MCF 10A (cell line): Measurements from ENCODE around the gene MACROH2A1. TPM values are rescaled to one million over a fixed set of nuclear protein-coding genes. Genes with fewer than 3 reads are reported as not detected.

Experiments
- BruUV-seq: library from RNA; stranded (reverse); fragments of 400-500 nt; replicated peaks from 2 replicates; lab custom pipeline; 2021; lab: Mats Ljungman, UMichigan
- CTCF ChIA-PET: fragments of 300-600 bp; sonication (Branson Sonifier 250); formaldehyde crosslinking; extraction: SDS; loops from one replicate; lab custom pipeline; 2021; ENCODE audit warnings: antibody characterized with exemption, inconsistent platforms; lab: Yijun Ruan, JAX
- POLR2A ChIA-PET: fragments of 300-600, 350-650 bp; sonication (Branson Sonifier 250); formaldehyde crosslinking; extraction: SDS; loops from one replicate; lab custom pipeline; 2020; ENCODE audit warnings: antibody characterized with exemption, inconsistent platforms; lab: Yijun Ruan, JAX
- DNase-seq: peaks from one replicate; pipeline ENCODE4 v3.0.0-alpha.2; 2018; ENCODE audit not compliant: unreplicated experiment
- H3K27ac Mint-ChIP-seq: one replicate; pipeline ENCODE4 v1.8.0; 2022; ENCODE audit warnings: mild to moderate bottlenecking, low read depth, mixed read lengths; ENCODE audit not compliant: unreplicated experiment
- H3K27me3 Mint-ChIP-seq: one replicate; pipeline ENCODE4 v1.8.0; 2022; ENCODE audit warnings: mixed read lengths; ENCODE audit not compliant: insufficient read depth, unreplicated experiment
- H3K36me3 Mint-ChIP-seq: one replicate; pipeline ENCODE4 v1.8.0; 2022; ENCODE audit warnings: mild to moderate bottlenecking, moderate library complexity, mixed read lengths; ENCODE audit not compliant: insufficient read depth, unreplicated experiment
- H3K4me1 Mint-ChIP-seq: one replicate; pipeline ENCODE4 v1.8.0; 2022; ENCODE audit warnings: mixed read lengths; ENCODE audit not compliant: insufficient read depth, unreplicated experiment
- H3K4me3 Mint-ChIP-seq: one replicate; pipeline ENCODE4 v1.8.0; 2022; ENCODE audit warnings: mild to moderate bottlenecking, moderate library complexity, mixed read lengths; ENCODE audit not compliant: unreplicated experiment
- H3K9me3 Mint-ChIP-seq: one replicate; pipeline ENCODE4 v1.8.0; 2022; ENCODE audit warnings: mixed read lengths; ENCODE audit not compliant: unreplicated experiment
- CTCF ChIP-seq: fragments of 200-600 bp; IDR thresholded peaks from one replicate; pipeline ENCODE4 v1.8.0; 2022; ENCODE audit warnings: antibody characterized with exemption, mild to moderate bottlenecking; ENCODE audit not compliant: unreplicated experiment
- intact Hi-C: fragments of 100-400 bp; cut with micrococcal nuclease; formaldehyde crosslinking; loops from 2 replicates; pipeline ENCODE4 v1.14.1; 2022
- total RNA-seq: library from RNA; stranded (reverse); gene quantifications from 2 replicates; pipeline ENCODE4 v1.2.3, GENCODE V29; 2022

The MACROH2A1 gene
- total RNA-seq, 1 experiment from 2014 or later = 306 TPM

GRCh38 chr5:135327429-135328127, 71.5 kb downstream of the MACROH2A1 start:
- ChIA-PET POLR2A (no interaction called here), CTCF (interaction anchor here (1.1 to 2.3 kb wide), 2 partner anchors 10 to 411 kb away, joined by 4 to 7 read pairs; no protein-coding TSS in a partner anchor)
- BruUV-seq = no TSS peak
- intact Hi-C loops = no loop called here
- Mint-ChIP-seq H3K9me3 (no peaks in the 10 kb centered on the region), H3K36me3 (peaks cover 4% of the 10 kb centered on the region), H3K4me3 (no peak overlapping the region), H3K27me3 (no peaks in the 10 kb centered on the region), H3K4me1 (no peaks in the 10 kb centered on the region), H3K27ac (no peak overlapping the region)
- DNase-seq = no peak
- no peak for TF ChIP-seq CTCF

DNA sequence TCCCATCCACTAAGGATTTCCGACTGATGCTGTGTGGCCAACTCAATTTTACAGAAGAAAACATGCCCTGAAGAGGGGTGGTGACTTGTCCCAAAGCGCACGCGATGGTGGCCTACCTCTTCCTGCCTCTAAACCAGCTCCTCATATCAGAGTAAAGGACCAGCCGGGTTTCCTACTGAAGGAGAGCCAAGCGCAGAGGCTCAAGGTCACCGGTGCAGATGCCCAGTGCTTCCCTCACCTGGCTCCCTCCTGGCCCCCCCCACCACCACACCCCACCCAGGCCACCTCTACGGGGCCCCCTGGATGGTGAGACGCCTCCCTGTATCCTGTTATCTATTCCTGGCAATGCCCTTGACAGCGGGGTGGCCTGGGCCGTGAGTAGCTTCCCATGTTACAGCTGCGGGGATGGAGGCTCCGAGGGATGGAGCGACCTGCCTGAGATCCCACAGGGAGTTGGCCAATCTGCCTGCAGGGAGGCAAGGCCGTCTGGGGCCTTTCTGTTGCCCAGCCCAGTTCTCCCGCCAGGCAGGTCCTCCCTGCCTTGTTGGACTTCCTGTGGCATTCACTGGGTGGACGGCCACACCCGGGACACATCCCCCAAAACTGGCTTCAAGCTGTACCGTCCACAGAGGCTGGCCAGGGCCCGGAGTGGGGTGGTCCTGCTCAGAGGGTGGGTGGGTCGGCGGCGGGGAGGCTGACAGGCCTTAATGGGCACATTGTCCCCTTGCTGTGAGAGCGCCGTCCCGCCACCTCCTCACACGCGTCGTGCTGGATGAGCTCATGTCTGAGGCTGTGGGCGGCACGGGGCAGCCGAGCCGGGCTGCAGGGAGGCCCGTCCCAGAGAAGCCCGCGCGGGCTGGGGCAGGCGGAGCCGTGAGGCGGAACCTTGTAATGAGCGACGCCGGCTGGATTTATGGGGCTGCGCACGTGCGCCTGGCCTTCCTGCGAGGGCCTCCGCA, 72.5 kb downstream of the MACROH2A1 start:
- no peak overlapping the region for H3K4me3 Mint-ChIP-seq
- ChIA-PET CTCF (interaction anchor here (0.6 to 1.3 kb wide), 3 partner anchors 12 to 94 kb away, joined by 3 to 5 read pairs (median 4); no protein-coding TSS in a partner anchor), POLR2A (no interaction called here)
- no peak for TF ChIP-seq CTCF
- no peaks in the 10 kb centered on the region for H3K27me3 Mint-ChIP-seq
- intact Hi-C loops = no loop called here
- H3K9me3 Mint-ChIP-seq = no peaks in the 10 kb centered on the region
- no peak overlapping the region for H3K27ac Mint-ChIP-seq
- no TSS peak for BruUV-seq
- H3K36me3 Mint-ChIP-seq = no peaks in the 10 kb centered on the region
- no peak for DNase-seq
- no peaks in the 10 kb centered on the region for H3K4me1 Mint-ChIP-seq

DNA sequence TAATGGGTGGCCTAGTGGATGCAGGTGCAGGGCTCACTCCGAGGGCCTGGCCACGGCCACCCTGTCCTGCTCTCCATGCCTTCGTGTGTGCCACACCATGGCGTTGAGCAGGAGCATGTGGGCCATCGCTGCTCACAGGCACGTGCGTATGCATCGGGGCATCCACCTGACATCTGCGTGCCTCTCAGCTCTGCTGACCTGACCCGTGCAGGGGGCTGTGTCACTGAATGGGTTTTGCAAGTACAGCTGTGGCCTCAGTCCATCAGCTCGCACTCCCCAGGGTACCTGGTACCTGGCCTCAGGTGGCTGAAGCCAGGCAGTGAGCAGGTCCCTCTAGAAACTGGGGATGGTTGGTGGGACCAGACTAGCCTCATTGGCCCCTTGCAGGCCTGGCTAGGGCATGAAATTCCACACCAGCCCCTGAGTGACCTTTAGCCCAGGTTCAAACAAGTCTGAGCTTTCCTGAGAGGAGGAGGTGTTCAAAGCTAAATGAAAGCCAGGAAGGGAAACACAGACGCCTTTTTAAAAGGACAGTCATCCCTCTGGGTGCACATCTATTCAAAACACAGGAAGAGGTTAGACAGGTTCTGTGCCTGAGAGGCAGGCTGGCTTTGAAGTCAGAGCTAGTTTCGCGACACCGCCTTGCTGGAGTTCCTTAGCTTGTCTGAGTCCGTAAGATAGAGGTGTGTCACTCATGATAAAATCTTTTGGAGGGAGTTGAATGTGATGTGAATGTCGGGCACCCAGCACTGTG, 74.0 kb downstream of the MACROH2A1 start:
- intact Hi-C loops = no loop called here

More for the DNA sequence above, 74.0 kb downstream of the MACROH2A1 start:
- no peak for DNase-seq
- H3K36me3 Mint-ChIP-seq = no peaks in the 10 kb centered on the region
- H3K4me3 Mint-ChIP-seq = no peak overlapping the region
- no peaks in the 10 kb centered on the region for H3K9me3 Mint-ChIP-seq
- no TSS peak for BruUV-seq
- no peaks in the 10 kb centered on the region for H3K4me1 Mint-ChIP-seq
- CTCF ChIA-PET = interaction anchor here (0.6 to 1.3 kb wide), 6 partner anchors 12 to 293 kb away, joined by 3 to 4 read pairs (median 4); no protein-coding TSS in a partner anchor
- no peak overlapping the region for H3K27ac Mint-ChIP-seq
- POLR2A ChIA-PET = no interaction called here
- TF ChIP-seq CTCF = no peak
- no peaks in the 10 kb centered on the region for H3K27me3 Mint-ChIP-seq
